Neutrophil (primary cell): ENCODE data around the gene CHCHD1.

ENCODE experiments used
- H3K27ac ChIP-seq: fragments of 200-600 bp; sonication (generic); 2 replicates; pipeline ENCODE4 v1.5.1; 2016; ENCODE audit warnings: mild to moderate bottlenecking, moderate library complexity
- H3K27me3 ChIP-seq: fragments of 200-600 bp; sonication (generic); 2 replicates; pipeline ENCODE4 v1.6.0; 2016; ENCODE audit warnings: mild to moderate bottlenecking
- H3K36me3 ChIP-seq: fragments of 200-600 bp; sonication (generic); 2 replicates; pipeline ENCODE4 v1.5.1; 2017
- H3K4me1 ChIP-seq, 2 experiments: fragments of 200-600 bp in 1 of 2; sonication (generic) in 1 of 2; 1 replicate in 1 of 2; 2 replicates in 1 of 2; pipeline versions ENCODE4 v1.5.1 to v1.6.1; 2013 to 2016; ENCODE audit warnings: low read depth in 1 of 2, low read length in 1 of 2, mild to moderate bottlenecking in 1 of 2, moderate library complexity in 1 of 2; ENCODE audit not compliant: control insufficient read depth in 1 of 2, insufficient read depth in 1 of 2
- H3K4me3 ChIP-seq, 2 experiments: fragments of 200-600 bp in 1 of 2; sonication (generic) in 1 of 2; 1 replicate in 1 of 2; 2 replicates in 1 of 2; pipeline ENCODE4 v1.5.1; 2013 to 2016; ENCODE audit warnings: low read depth in 1 of 2, low read length in 1 of 2, mild to moderate bottlenecking in 1 of 2, moderate library complexity in 1 of 2
- H3K9me3 ChIP-seq: fragments of 200-600 bp; sonication (generic); 2 replicates; pipeline ENCODE4 v1.5.1; 2016
- CTCF ChIP-seq: fragments of 200-600 bp; sonication (generic); IDR thresholded peaks from 2 replicates; pipeline ENCODE4 v1.5.1; 2016; ENCODE audit warnings: antibody characterized with exemption

Gene CHCHD1

GRCh38 chr10:73796766-73797165 lies 14.9 kb downstream of the CHCHD1 start:
- Histone ChIP-seq H3K9me3 (no peaks in the 10 kb centered on the region), H3K4me1 (no peaks in the 10 kb centered on the region), H3K27ac (no peak overlapping the region), H3K27me3 (no peaks in the 10 kb centered on the region), H3K36me3 (peaks cover 100% of the 10 kb centered on the region), H3K4me3 (no peak overlapping the region)
- no peak for TF ChIP-seq CTCF

GRCh38 chr10:73797324-73798025 lies 15.6 kb downstream of the CHCHD1 start:
- H3K27ac ChIP-seq, result no peak overlapping the region
- no peak overlapping the region for H3K4me3 ChIP-seq
- peaks cover 100% of the 10 kb centered on the region for H3K36me3 ChIP-seq
- no peaks in the 10 kb centered on the region for H3K4me1 ChIP-seq
- H3K9me3 ChIP-seq, result no peaks in the 10 kb centered on the region
- no peaks in the 10 kb centered on the region for H3K27me3 ChIP-seq
- TF ChIP-seq CTCF, result no peak

GRCh38 chr10:73798087-73798486 lies 16.2 kb downstream of the CHCHD1 start:
- Histone ChIP-seq H3K27me3 (no peaks in the 10 kb centered on the region), H3K27ac (no peak overlapping the region), H3K9me3 (no peaks in the 10 kb centered on the region), H3K36me3 (peaks cover 100% of the 10 kb centered on the region), H3K4me3 (no peak overlapping the region), H3K4me1 (no peaks in the 10 kb centered on the region)
- TF ChIP-seq CTCF, result no peak

GRCh38 chr10:73798927-73799560 lies 17.2 kb downstream of the CHCHD1 start:
- TF ChIP-seq CTCF, result no peak
- no peak overlapping the region for H3K27ac ChIP-seq
- H3K9me3 ChIP-seq, result no peaks in the 10 kb centered on the region
- peaks cover 100% of the 10 kb centered on the region for H3K36me3 ChIP-seq
- no peak overlapping the region for H3K4me3 ChIP-seq
- H3K27me3 ChIP-seq, result no peaks in the 10 kb centered on the region
- no peaks in the 10 kb centered on the region for H3K4me1 ChIP-seq

GRCh38 chr10:73799899-73800559 lies 18.2 kb downstream of the CHCHD1 start:
- no peaks in the 10 kb centered on the region for H3K9me3 ChIP-seq
- H3K27ac ChIP-seq, result peak overlapping the region; percentile 20
- TF ChIP-seq CTCF, result no peak
- H3K27me3 ChIP-seq, result no peaks in the 10 kb centered on the region
- no peak overlapping the region for H3K4me3 ChIP-seq
- H3K4me1 ChIP-seq, result no peaks in the 10 kb centered on the region
- H3K36me3 ChIP-seq, result peaks cover 100% of the 10 kb centered on the region
